Subcutaneous preadipocyte (primary cell): Measurements from ENCODE around the gene CRHR1. TPM values are rescaled to one million over a fixed set of nuclear protein-coding genes. Genes with fewer than 3 reads are reported as not detected.

ENCODE experiments used
- total RNA-seq: library from RNA; depleted of rRNA; stranded (reverse); fragments of >200 nt; gene quantifications from 2 replicates; pipeline ENCODE4 v1.2.3, GENCODE V29; 2012

The CRHR1 gene
- not detected in 2 replicates for total RNA-seq

DNA sequence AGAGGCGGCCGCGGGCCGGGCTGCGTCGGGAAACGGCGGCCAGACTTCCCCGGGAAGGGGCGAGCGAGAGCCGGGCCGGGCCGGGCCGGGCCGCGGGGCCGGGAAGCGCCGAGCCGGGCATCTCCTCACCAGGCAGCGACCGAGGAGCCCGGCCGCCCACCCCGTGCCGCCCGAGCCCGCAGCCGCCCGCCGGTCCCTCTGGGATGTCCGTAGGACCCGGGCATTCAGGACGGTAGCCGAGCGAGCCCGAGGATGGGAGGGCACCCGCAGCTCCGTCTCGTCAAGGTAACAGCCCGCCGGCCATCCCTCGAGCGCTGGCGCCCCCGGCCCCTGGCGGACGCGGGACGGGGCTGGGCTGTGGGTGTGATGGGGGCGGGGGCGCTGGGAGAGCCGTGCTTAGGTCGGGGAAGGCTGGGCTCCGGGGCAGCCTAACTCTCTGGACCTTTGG lies at the start of gene CRHR1:
Gene CRHR1, plus strand, starts transcription at position 28 of the 448 bp plus-strand sequence. Its CDS starts 225 bp downstream, at position 253.

DNA sequence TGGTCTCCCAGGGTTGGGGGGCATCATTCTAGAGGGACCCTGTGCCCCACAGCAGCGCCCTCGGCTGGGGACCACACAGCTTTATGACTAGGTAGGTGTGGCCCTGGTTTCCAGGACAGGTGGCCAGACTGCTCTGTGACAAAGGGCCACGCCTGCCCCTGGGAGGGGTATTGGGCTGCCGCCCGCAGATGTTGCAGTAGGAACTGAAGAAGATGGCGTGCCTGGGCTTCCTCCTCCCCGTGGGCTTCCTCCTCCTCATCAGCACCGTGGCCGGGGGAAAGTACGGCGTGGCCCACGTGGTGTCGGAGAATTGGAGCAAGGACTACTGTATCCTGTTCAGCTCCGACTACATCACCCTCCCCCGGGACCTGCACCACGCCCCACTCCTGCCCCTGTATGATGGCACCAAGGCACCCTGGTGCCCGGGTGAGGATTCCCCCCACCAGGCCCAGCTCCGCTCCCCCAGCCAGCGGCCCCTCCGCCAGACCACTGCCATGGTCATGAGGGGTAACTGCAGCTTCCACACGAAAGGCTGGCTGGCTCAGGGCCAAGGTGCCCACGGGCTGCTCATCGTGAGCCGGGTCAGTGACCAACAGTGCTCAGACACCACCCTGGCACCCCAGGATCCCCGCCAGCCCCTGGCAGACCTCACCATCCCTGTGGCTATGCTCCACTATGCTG lies 60.7 kb downstream of the CRHR1 start, which contains the start of gene SPPL2C:
Gene SPPL2C, plus strand, starts transcription at position 187 of the 681 bp plus-strand sequence. Its CDS starts 26 bp downstream, at position 213.

Other genes starting within 250 kb of the CRHR1 start
- not detected in 2 replicates for gene SPPL2C, start 60.6 kb downstream of the CRHR1 start, total RNA-seq
- 0.37 and 0.39 TPM in 2 replicates for gene MAPT, start 110.2 kb downstream of the CRHR1 start, total RNA-seq
- gene STH, start 214.9 kb downstream of the CRHR1 start, total RNA-seq = not detected in 2 replicates